Aorta (tissue), 5 donors: ENCODE measurements around the gene STK32B. TPM values are rescaled to one million over a fixed set of nuclear protein-coding genes. Genes with fewer than 3 reads are reported as not detected.

Experiments used
- ATAC-seq: fragments of 200-7000 bp; cut with Tn5 transposase; one replicate; pipeline ENCODE4 v1.9.1; 2022; ENCODE audit warnings: moderate library complexity; ENCODE audit not compliant: low FRiP score
- DNase-seq, 2 donors: peaks; one replicate each; pipeline ENCODE4 v3.0.0-alpha.2; 2020
- H3K27ac ChIP-seq, 2 donors: one replicate each; pipeline ENCODE4 v1.5.1; 2013; ENCODE audit warnings: low read length in 2 of 2, mild to moderate bottlenecking in 2 of 2, moderate library complexity in 2 of 2, control low read depth in 1 of 2, inconsistent platforms in 1 of 2, low read depth in 1 of 2
- H3K27me3 ChIP-seq, 2 donors: one replicate each; pipeline ENCODE4 v1.6.1; 2013; ENCODE audit warnings: control low read depth in 1 of 2, low read length in 1 of 2, mild to moderate bottlenecking in 1 of 2, moderate library complexity in 1 of 2; ENCODE audit not compliant: insufficient read depth in 2 of 2, control insufficient read depth in 1 of 2
- H3K36me3 ChIP-seq, 2 donors: one replicate each; pipeline ENCODE4 v1.6.1; 2013; ENCODE audit warnings: control low read depth in 1 of 2, low read length in 1 of 2, mild to moderate bottlenecking in 1 of 2; ENCODE audit not compliant: insufficient read depth in 2 of 2, control insufficient read depth in 1 of 2
- H3K4me1 ChIP-seq, 2 donors: one replicate each; pipeline ENCODE4 v1.6.1; 2013; ENCODE audit warnings: low read length in 2 of 2, control low read depth in 1 of 2, mild to moderate bottlenecking in 1 of 2, moderate library complexity in 1 of 2; ENCODE audit not compliant: insufficient read depth in 2 of 2, control insufficient read depth in 1 of 2
- H3K4me3 ChIP-seq, 2 donors: one replicate each; pipeline ENCODE4 v1.5.1; 2013; ENCODE audit warnings: low read length in 2 of 2, control low read depth in 1 of 2, mild to moderate bottlenecking in 1 of 2
- H3K9me3 ChIP-seq: one replicate; pipeline ENCODE4 v1.6.1; 2013; ENCODE audit warnings: mild to moderate bottlenecking, low read length; ENCODE audit not compliant: control insufficient read depth
- WGBS, 2 donors: extraction: QIAGEN DNeasy Blood & Tissue Kit; methylation state at CpG; one replicate each; pipeline ENCODE4 v1.1.7; 2013; 5-methylcytosine and 5-hydroxymethylcytosine counted together
- intact Hi-C, 2 donors: fragments of 100-400 bp; cut with DNase I; formaldehyde crosslinking; loops; one replicate each; pipeline versions ENCODE4 v1.14.2 to v1.15.0; 2022
- polyA plus RNA-seq, 2 donors: library from polyadenylated mRNA; stranded (reverse); fragments of 200-250 nt; gene quantifications; one replicate each; pipeline ENCODE4 v1.2.3, GENCODE V29; 2013
- total RNA-seq, 2 donors: library from RNA; stranded (reverse); fragmentation: NEBNext Ultra II Directional; extraction: Animal tissue kit (Norgen Biotek cat#: 25700); gene quantifications; one replicate each; pipeline ENCODE4 v1.2.1, GENCODE V29; 2021
- donor health status: healthy with polysubstance abuse.
- donor health status: Bipolar disorder and iron deficiency.
- donor health status: DM: no; HTN: no; CAD: no.
- donor health status: DM: no; HTN: no; CAD: no.
- donor health status: DM: yes; HTN: yes; CAD: no.

Gene STK32B
- total and polyA plus RNA-seq, 4 donors = 0.63 to 4.1 (median 1.9) TPM

- 47 to 61% methylated on average over 4 of the region's 4 CpGs for WGBS, 2 donors
Observed at GRCh38 chr4:5478169-5478568, 426.9 kb downstream of the STK32B start.

GRCh38 chr4:5478697-5479096 lies 427.4 kb downstream of the STK32B start:
- H3K27me3 ChIP-seq = no peaks in the 10 kb centered on the region
- no peak overlapping the region for H3K4me3 ChIP-seq
- no peaks in the 10 kb centered on the region for H3K4me1 ChIP-seq
- DNase-seq = no peak
- intact Hi-C loops = no loop called here
- no peak for ATAC-seq
- H3K9me3 ChIP-seq = no peaks in the 10 kb centered on the region
- WGBS, 2 donors = 90 to 91% methylated on average over 6 of the region's 6 CpGs
- no peak overlapping the region for H3K27ac ChIP-seq
- H3K36me3 ChIP-seq = no peaks in the 10 kb centered on the region

More at GRCh38 chr4:5478169-5478568, 426.9 kb downstream of the STK32B start:
- no peaks in the 10 kb centered on the region for H3K36me3 ChIP-seq
- H3K4me1 ChIP-seq = no peaks in the 10 kb centered on the region
- ATAC-seq (no peak), DNase-seq (no peak)
- intact Hi-C loops = no loop called here
- no peaks in the 10 kb centered on the region for H3K27me3 ChIP-seq
- H3K27ac ChIP-seq = no peak overlapping the region
- H3K4me3 ChIP-seq = no peak overlapping the region
- no peaks in the 10 kb centered on the region for H3K9me3 ChIP-seq

GRCh38 chr4:5479518-5480060 lies 428.3 kb downstream of the STK32B start:
- DNase-seq (no peak), ATAC-seq (no peak)
- WGBS, 2 donors = 93 to 94% methylated on average over 4 of the region's 4 CpGs
- Histone ChIP-seq H3K27me3 (no peaks in the 10 kb centered on the region), H3K27ac (no peak overlapping the region), H3K9me3 (no peaks in the 10 kb centered on the region), H3K4me3 (no peak overlapping the region), H3K4me1 (no peaks in the 10 kb centered on the region), H3K36me3 (no peaks in the 10 kb centered on the region)
- intact Hi-C loops = no loop called here

GRCh38 chr4:5488413-5488812 lies 437.1 kb downstream of the STK32B start:
- DNase-seq (no peak), ATAC-seq (no peak)
- no peaks in the 10 kb centered on the region for H3K4me1 ChIP-seq
- H3K4me3 ChIP-seq = no peak overlapping the region
- intact Hi-C loops = no loop called here
- no peaks in the 10 kb centered on the region for H3K27me3 ChIP-seq
- peaks cover 0 to 2% of the 10 kb centered on the region in 2 donors for H3K36me3 ChIP-seq
- no peak overlapping the region for H3K27ac ChIP-seq
- no peaks in the 10 kb centered on the region for H3K9me3 ChIP-seq

GRCh38 chr4:5489260-5489659 lies 438.0 kb downstream of the STK32B start:
- ATAC-seq (no peak), DNase-seq (no peak)
- no peak overlapping the region for H3K4me3 ChIP-seq

GRCh38 chr4:5497489-5497888 lies 446.2 kb downstream of the STK32B start:
- Histone ChIP-seq H3K4me3 (no peak overlapping the region), H3K27me3 (no peaks in the 10 kb centered on the region), H3K36me3 (peaks cover 0 to 6% of the 10 kb centered on the region in 2 donors), H3K9me3 (peaks cover 2% of the 10 kb centered on the region), H3K4me1 (no peaks in the 10 kb centered on the region), H3K27ac (no peak overlapping the region)
- WGBS, 2 donors = 90 to 98% methylated on average over 2 of the region's 2 CpGs
- intact Hi-C loops = no loop called here
- DNase-seq (no peak), ATAC-seq (no peak)

More at GRCh38 chr4:5489260-5489659, 438.0 kb downstream of the STK32B start:
- Histone ChIP-seq H3K27me3 (no peaks in the 10 kb centered on the region), H3K27ac (no peak overlapping the region), H3K4me1 (no peaks in the 10 kb centered on the region), H3K36me3 (peaks cover 0 to 2% of the 10 kb centered on the region in 2 donors), H3K9me3 (no peaks in the 10 kb centered on the region)
- WGBS, 2 donors = 78 to 84% methylated on average over 1 of the region's 1 CpG
- intact Hi-C loops = no loop called here

GRCh38 chr4:5500165-5500564 lies 448.9 kb downstream of the STK32B start:
- DNase-seq = no peak

GRCh38 chr4:5503336-5503936 lies 452.2 kb downstream of the STK32B start:
- Histone ChIP-seq H3K27me3 (no peaks in the 10 kb centered on the region), H3K36me3 (peaks cover 3 to 9% of the 10 kb centered on the region in 2 donors), H3K27ac (no peak overlapping the region), H3K4me1 (no peaks in the 10 kb centered on the region), H3K4me3 (no peak overlapping the region), H3K9me3 (no peaks in the 10 kb centered on the region)
- no peak for ATAC-seq
- 74 to 77% methylated on average over 7 of the region's 7 CpGs for WGBS, 2 donors
- intact Hi-C loops = no loop called here
- DNase-seq = no peak

More at GRCh38 chr4:5500165-5500564, 448.9 kb downstream of the STK32B start:
- Histone ChIP-seq H3K4me1 (no peaks in the 10 kb centered on the region), H3K27me3 (no peaks in the 10 kb centered on the region), H3K4me3 (no peak overlapping the region), H3K36me3 (peaks cover 2 to 6% of the 10 kb centered on the region in 2 donors), H3K27ac (no peak overlapping the region), H3K9me3 (peaks cover 2% of the 10 kb centered on the region)
- intact Hi-C loops = no loop called here
- ATAC-seq = no peak
- 58 to 60% methylated on average over 3 of the region's 3 CpGs for WGBS, 2 donors

- H3K27me3 ChIP-seq = no peaks in the 10 kb centered on the region
- H3K36me3 ChIP-seq = peaks cover 3 to 7% of the 10 kb centered on the region in 2 donors
- H3K9me3 ChIP-seq = no peaks in the 10 kb centered on the region
- intact Hi-C loops = no loop called here
- no peaks in the 10 kb centered on the region for H3K4me1 ChIP-seq
- DNase-seq (no peak), ATAC-seq (no peak)
- no peak overlapping the region for H3K27ac ChIP-seq
- H3K4me3 ChIP-seq = no peak overlapping the region
Observed at GRCh38 chr4:5504486-5504885, 453.2 kb downstream of the STK32B start.
